AG20443 (cell line): Measurements from ENCODE around the gene DDI2.
"Not testable (repeated sequence)": the region's sequence is repeated elsewhere in the genome, so short reads cannot be mapped to it uniquely, and the experiment has no call there.

Experiments used
- DNase-seq: peaks from one replicate; pipeline ENCODE4 v3.0.0; 2012; ENCODE audit warnings: low spot score, mixed read lengths

The DDI2 gene

GRCh38 chr1:15617173-15618076 lies at the start of gene DDI2:
TSS of gene DDI2 (plus strand) at chr1:15617458. CDS start at chr1:15617671, 213 bp downstream.
- peak; percentile 96 for DNase-seq

GRCh38 chr1:15568387-15569073 lies 48.7 kb upstream of the DDI2 start:
- no peak for DNase-seq

- no peak for DNase-seq
These were observed 46.4 kb upstream of the DDI2 start for GRCh38 chr1:15570861-15571260.

GRCh38 chr1:15571266-15571665 lies 46.0 kb upstream of the DDI2 start:
- no peak for DNase-seq

- DNase-seq = peak; percentile 35
These were observed 43.8 kb upstream of the DDI2 start for GRCh38 chr1:15573477-15573876.

- no peak for DNase-seq
These were observed 42.5 kb upstream of the DDI2 start for GRCh38 chr1:15574741-15575140.

- no peak for DNase-seq
These were observed 41.6 kb upstream of the DDI2 start for GRCh38 chr1:15575549-15576150.

- no peak for DNase-seq
These were observed 39.6 kb upstream of the DDI2 start for GRCh38 chr1:15577691-15578090.

GRCh38 chr1:15578921-15579682 lies 38.2 kb upstream of the DDI2 start:
- no peak for DNase-seq

GRCh38 chr1:15579683-15580047 lies 37.6 kb upstream of the DDI2 start:
- no peak for DNase-seq

GRCh38 chr1:15583016-15583706 lies 34.1 kb upstream of the DDI2 start:
- DNase-seq = no peak

GRCh38 chr1:15584489-15585363 lies 32.5 kb upstream of the DDI2 start, which contains the start of gene AGMAT:
TSS of gene AGMAT (minus strand) at chr1:15585051. CDS start at chr1:15584967, 84 bp downstream.
- peak; percentile 77 for DNase-seq

GRCh38 chr1:15592285-15592684 lies 25.0 kb upstream of the DDI2 start:
- no peak for DNase-seq

- no peak for DNase-seq
These were observed 21.2 kb upstream of the DDI2 start for GRCh38 chr1:15595809-15596617.

GRCh38 chr1:15598436-15598835 lies 18.8 kb upstream of the DDI2 start:
- DNase-seq = no peak

- DNase-seq = peak; percentile 99
These were observed 13.9 kb upstream of the DDI2 start for GRCh38 chr1:15603050-15603965.

GRCh38 chr1:15603966-15604282 lies 13.3 kb upstream of the DDI2 start:
- not testable (repeated sequence) for DNase-seq

GRCh38 chr1:15604400-15604799 lies 12.9 kb upstream of the DDI2 start:
- not testable (repeated sequence) for DNase-seq
